Neural cell (in vitro differentiated cells): ENCODE measurements around the gene REXO5. TPM values are rescaled to one million over a fixed set of nuclear protein-coding genes. Genes with fewer than 3 reads are reported as not detected.

Experiments used
- H2AFZ ChIP-seq: fragments of 200-600, 300-800 bp; sonication (generic), shearing (Covaris generic); 2 replicates; pipeline ENCODE4 v1.6.0; 2014; ENCODE audit warnings: low read depth, mild to moderate bottlenecking, antibody characterized with exemption, low read length, moderate library complexity
- H3F3A ChIP-seq: fragments of 200-600 bp; shearing (Covaris generic); 2 replicates; pipeline ENCODE4 v1.6.1; 2016; ENCODE audit warnings: mild to moderate bottlenecking, moderate library complexity, mixed read lengths, antibody characterized with exemption, low read length; ENCODE audit not compliant: insufficient read depth, poor library complexity, severe bottlenecking
- H3K27ac ChIP-seq: fragments of 200-600, 300-800 bp; sonication (generic), shearing (Covaris generic); 2 replicates; pipeline ENCODE4 v1.5.1; 2014; ENCODE audit warnings: mild to moderate bottlenecking, low read length, moderate library complexity
- H3K27me3 ChIP-seq: fragments of 300-800, 200-600 bp; sonication (generic), shearing (Covaris generic); 2 replicates; pipeline ENCODE4 v1.6.0; 2014; ENCODE audit warnings: mild to moderate bottlenecking, low read depth, low read length, moderate library complexity; ENCODE audit not compliant: insufficient read depth
- H3K36me3 ChIP-seq: fragments of 300-800, 200-600 bp; sonication (generic), shearing (Covaris generic); 2 replicates; pipeline ENCODE4 v1.5.1; 2014; ENCODE audit warnings: mild to moderate bottlenecking, antibody characterized with exemption, low read length, moderate library complexity; ENCODE audit not compliant: insufficient read depth
- H3K4me2 ChIP-seq: fragments of 300-800, 200-600 bp; sonication (generic), shearing (Covaris generic); 2 replicates; pipeline ENCODE4 v1.6.0; 2014; ENCODE audit warnings: mild to moderate bottlenecking, low read length
- H3K4me3 ChIP-seq: fragments of 300-800, 200-600 bp; sonication (generic), shearing (Covaris generic); 2 replicates; pipeline ENCODE4 v1.5.1; 2014; ENCODE audit warnings: mild to moderate bottlenecking, low read length, moderate library complexity
- H3K79me2 ChIP-seq: fragments of 200-600 bp; shearing (Covaris generic); replicated peaks from 2 replicates; pipeline ENCODE4 v1.6.0; 2014; ENCODE audit warnings: mild to moderate bottlenecking, low read length, moderate library complexity; ENCODE audit not compliant: insufficient read depth
- H3K9ac ChIP-seq: fragments of 300-800, 200-600 bp; sonication (generic), shearing (Covaris generic); 2 replicates; pipeline ENCODE4 v1.6.1; 2016; ENCODE audit warnings: mild to moderate bottlenecking, low read length, mixed read lengths
- H3K9me2 ChIP-seq: fragments of 200-600 bp; shearing (Covaris generic); 2 replicates; pipeline ENCODE4 v1.6.1; 2016; ENCODE audit warnings: mild to moderate bottlenecking, low read length, mixed read lengths; ENCODE audit not compliant: insufficient read depth
- H3K9me3 ChIP-seq: fragments of 200-600, 300-800 bp; sonication (generic), shearing (Covaris generic); 2 replicates; pipeline ENCODE4 v1.6.1; 2016; ENCODE audit warnings: mild to moderate bottlenecking, mixed run types, low read length, moderate library complexity, mixed read lengths
- H4K20me1 ChIP-seq: fragments of 200-600 bp; shearing (Covaris generic); 2 replicates; pipeline ENCODE4 v1.6.1; 2016; ENCODE audit warnings: mild to moderate bottlenecking, mixed run types; ENCODE audit not compliant: insufficient read depth
- EP300 ChIP-seq: fragments of 450-650 bp; conservative IDR thresholded peaks from 2 replicates; pipeline ENCODE4 v1.6.1; 2014; ENCODE audit warnings: antibody characterized with exemption, mild to moderate bottlenecking, moderate library complexity; ENCODE audit not compliant: poor library complexity, severe bottlenecking
- EZH2 ChIP-seq: fragments of 200-600, 300-800 bp; shearing (Covaris generic), sonication (generic); IDR thresholded peaks from 2 replicates; pipeline ENCODE4 v1.6.1; 2014; ENCODE audit warnings: antibody characterized with exemption, low read length, borderline replicate concordance, mild to moderate bottlenecking; ENCODE audit not compliant: insufficient read depth, poor library complexity, severe bottlenecking
- MXI1 ChIP-seq: fragments of 450-650 bp; conservative IDR thresholded peaks from 2 replicates; pipeline ENCODE4 v1.6.1; 2014; ENCODE audit warnings: antibody characterized with exemption, mild to moderate bottlenecking; ENCODE audit not compliant: poor library complexity, severe bottlenecking
- POLR2AphosphoS5 ChIP-seq: IDR thresholded peaks from 2 replicates; pipeline ENCODE4 v1.6.1; 2012
- RAD21 ChIP-seq: fragments of 450-650 bp; conservative IDR thresholded peaks from 2 replicates; pipeline ENCODE4 v1.6.1; 2014; ENCODE audit warnings: antibody characterized with exemption, mild to moderate bottlenecking, moderate library complexity
- SMC3 ChIP-seq: fragments of 450-650 bp; conservative IDR thresholded peaks from 2 replicates; pipeline ENCODE4 v1.6.1; 2014; ENCODE audit warnings: antibody characterized with exemption, mild to moderate bottlenecking, moderate library complexity; ENCODE audit not compliant: poor library complexity
- TAF1 ChIP-seq: IDR thresholded peaks from 2 replicates; pipeline ENCODE4 v1.6.1; 2012; ENCODE audit warnings: low read depth
- polyA plus RNA-seq: library from polyadenylated mRNA; depleted of rRNA; stranded (reverse); fragments of >200 nt; gene quantifications from 2 replicates; pipeline ENCODE4 v1.2.3, GENCODE V29; 2014
- TF ChIP-seq, protein P1 (sequence below): fragments of 450-650 bp; IDR thresholded peaks from 2 replicates; pipeline ENCODE4 v1.5.1; 2014; ENCODE audit warnings: antibody characterized with exemption, mild to moderate bottlenecking, moderate library complexity; ENCODE audit not compliant: poor library complexity, severe bottlenecking
- TF ChIP-seq, protein P2 (sequence below): IDR thresholded peaks from 2 replicates; pipeline ENCODE4 v1.6.1; 2012; ENCODE audit warnings: borderline replicate concordance

REXO5 gene
- polyA plus RNA-seq, 1 donor from 2014 or later = 11.2 TPM

DNA sequence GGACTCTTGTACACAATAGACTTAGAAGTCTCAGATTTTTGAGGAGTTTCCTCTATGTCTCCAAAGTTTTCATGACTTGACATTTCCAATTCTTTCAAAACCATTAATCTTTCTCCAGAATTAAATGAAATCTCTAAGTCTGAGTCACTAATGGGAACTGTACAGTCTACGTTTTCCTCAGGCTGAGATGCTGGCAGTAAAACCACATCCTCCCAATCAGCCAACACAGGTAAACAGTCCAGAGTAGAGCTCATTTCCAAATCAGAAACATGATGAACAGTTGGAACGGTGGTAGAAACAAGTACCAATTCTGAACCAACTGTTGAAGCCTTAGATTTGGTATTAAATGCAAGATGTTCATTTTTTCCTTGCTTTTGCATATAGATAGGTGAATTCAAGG, 8.0 kb upstream of the REXO5 start:
- no peak for TF ChIP-seq EP300
- TF ChIP-seq, protein P1, sequence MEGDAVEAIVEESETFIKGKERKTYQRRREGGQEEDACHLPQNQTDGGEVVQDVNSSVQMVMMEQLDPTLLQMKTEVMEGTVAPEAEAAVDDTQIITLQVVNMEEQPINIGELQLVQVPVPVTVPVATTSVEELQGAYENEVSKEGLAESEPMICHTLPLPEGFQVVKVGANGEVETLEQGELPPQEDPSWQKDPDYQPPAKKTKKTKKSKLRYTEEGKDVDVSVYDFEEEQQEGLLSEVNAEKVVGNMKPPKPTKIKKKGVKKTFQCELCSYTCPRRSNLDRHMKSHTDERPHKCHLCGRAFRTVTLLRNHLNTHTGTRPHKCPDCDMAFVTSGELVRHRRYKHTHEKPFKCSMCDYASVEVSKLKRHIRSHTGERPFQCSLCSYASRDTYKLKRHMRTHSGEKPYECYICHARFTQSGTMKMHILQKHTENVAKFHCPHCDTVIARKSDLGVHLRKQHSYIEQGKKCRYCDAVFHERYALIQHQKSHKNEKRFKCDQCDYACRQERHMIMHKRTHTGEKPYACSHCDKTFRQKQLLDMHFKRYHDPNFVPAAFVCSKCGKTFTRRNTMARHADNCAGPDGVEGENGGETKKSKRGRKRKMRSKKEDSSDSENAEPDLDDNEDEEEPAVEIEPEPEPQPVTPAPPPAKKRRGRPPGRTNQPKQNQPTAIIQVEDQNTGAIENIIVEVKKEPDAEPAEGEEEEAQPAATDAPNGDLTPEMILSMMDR = no peak
- no peak for TF ChIP-seq SMC3
- TF ChIP-seq TAF1 = no peak
- TF ChIP-seq, protein P2, sequence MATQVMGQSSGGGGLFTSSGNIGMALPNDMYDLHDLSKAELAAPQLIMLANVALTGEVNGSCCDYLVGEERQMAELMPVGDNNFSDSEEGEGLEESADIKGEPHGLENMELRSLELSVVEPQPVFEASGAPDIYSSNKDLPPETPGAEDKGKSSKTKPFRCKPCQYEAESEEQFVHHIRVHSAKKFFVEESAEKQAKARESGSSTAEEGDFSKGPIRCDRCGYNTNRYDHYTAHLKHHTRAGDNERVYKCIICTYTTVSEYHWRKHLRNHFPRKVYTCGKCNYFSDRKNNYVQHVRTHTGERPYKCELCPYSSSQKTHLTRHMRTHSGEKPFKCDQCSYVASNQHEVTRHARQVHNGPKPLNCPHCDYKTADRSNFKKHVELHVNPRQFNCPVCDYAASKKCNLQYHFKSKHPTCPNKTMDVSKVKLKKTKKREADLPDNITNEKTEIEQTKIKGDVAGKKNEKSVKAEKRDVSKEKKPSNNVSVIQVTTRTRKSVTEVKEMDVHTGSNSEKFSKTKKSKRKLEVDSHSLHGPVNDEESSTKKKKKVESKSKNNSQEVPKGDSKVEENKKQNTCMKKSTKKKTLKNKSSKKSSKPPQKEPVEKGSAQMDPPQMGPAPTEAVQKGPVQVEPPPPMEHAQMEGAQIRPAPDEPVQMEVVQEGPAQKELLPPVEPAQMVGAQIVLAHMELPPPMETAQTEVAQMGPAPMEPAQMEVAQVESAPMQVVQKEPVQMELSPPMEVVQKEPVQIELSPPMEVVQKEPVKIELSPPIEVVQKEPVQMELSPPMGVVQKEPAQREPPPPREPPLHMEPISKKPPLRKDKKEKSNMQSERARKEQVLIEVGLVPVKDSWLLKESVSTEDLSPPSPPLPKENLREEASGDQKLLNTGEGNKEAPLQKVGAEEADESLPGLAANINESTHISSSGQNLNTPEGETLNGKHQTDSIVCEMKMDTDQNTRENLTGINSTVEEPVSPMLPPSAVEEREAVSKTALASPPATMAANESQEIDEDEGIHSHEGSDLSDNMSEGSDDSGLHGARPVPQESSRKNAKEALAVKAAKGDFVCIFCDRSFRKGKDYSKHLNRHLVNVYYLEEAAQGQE = no peak
- TF ChIP-seq MXI1 = no peak
- no peak for TF ChIP-seq POLR2AphosphoS5
- no peak for TF ChIP-seq RAD21
- TF ChIP-seq EZH2 = no peak
- no peaks in the 10 kb centered on the region for H3F3A ChIP-seq
- no peak overlapping the region for H3K4me2 ChIP-seq
- no peak overlapping the region for H2AFZ ChIP-seq
- no peak overlapping the region for H3K27ac ChIP-seq
- H3K9me2 ChIP-seq = no peaks in the 10 kb centered on the region
- no peaks in the 10 kb centered on the region for H3K36me3 ChIP-seq
- H3K9ac ChIP-seq = no peak overlapping the region
- H3K79me2 ChIP-seq = no peaks in the 10 kb centered on the region
- H3K4me3 ChIP-seq = no peak overlapping the region
- H3K9me3 ChIP-seq = no peaks in the 10 kb centered on the region
- H3K27me3 ChIP-seq = no peaks in the 10 kb centered on the region
- no peaks in the 10 kb centered on the region for H4K20me1 ChIP-seq

DNA sequence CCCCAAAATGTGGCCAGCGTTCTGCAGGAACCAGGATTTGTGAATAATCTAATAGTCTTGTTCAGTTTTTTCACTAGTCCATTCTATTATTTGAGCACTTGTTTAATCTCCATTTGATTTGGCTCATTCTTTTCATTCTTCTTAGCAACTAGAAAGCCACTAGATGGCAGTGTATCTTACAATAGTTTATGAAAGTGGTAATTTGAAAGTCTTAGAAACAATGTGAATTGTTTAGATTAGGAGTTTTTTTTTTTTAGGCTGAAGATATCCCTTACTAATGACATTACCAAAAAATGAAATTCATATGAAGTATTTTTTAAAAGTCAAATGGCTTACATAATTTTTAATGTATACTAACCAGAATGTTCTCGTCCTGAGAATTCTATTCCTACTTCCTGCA, 6.7 kb upstream of the REXO5 start:
- H3K27ac ChIP-seq = no peak overlapping the region
- no peaks in the 10 kb centered on the region for H3K79me2 ChIP-seq
- no peaks in the 10 kb centered on the region for H3K9me3 ChIP-seq
- H3K4me3 ChIP-seq = no peak overlapping the region
- no peaks in the 10 kb centered on the region for H3K36me3 ChIP-seq
- H3K9ac ChIP-seq = no peak overlapping the region
- no peaks in the 10 kb centered on the region for H3K9me2 ChIP-seq
- H3F3A ChIP-seq = no peaks in the 10 kb centered on the region
- no peaks in the 10 kb centered on the region for H4K20me1 ChIP-seq
- no peaks in the 10 kb centered on the region for H3K27me3 ChIP-seq
- TF ChIP-seq RAD21 = peak; percentile 37
- peak; percentile 59 for TF ChIP-seq SMC3
- TF ChIP-seq, protein P1 = peak; percentile 55
- TF ChIP-seq EZH2 = no peak
- H3K4me2 ChIP-seq = no peak overlapping the region
- H2AFZ ChIP-seq = no peak overlapping the region
